Activated naive CD4-positive, alpha-beta T cell treated with anti-CD3 and anti-CD28 coated beads, Interleukin-2, amount 10 ng/mL, durations not matched to agents 7 days and 5 days (primary cell): ENCODE data around the gene GRIK1.

ENCODE experiments used
- CTCF ChIA-PET: fragments of 350-600 bp; sonication (Branson Sonifier 250); formaldehyde crosslinking; loops from one replicate; lab custom pipeline; 2021; ENCODE audit warnings: antibody characterized with exemption; lab: Charles Lee
- DNase-seq: peaks from one replicate; pipeline ENCODE4 v3.0.0-alpha.2; 2020
- H3K27ac Mint-ChIP-seq: one replicate; pipeline ENCODE4 v1.8.0; 2021; ENCODE audit warnings: mild to moderate bottlenecking, moderate library complexity, mixed read lengths
- H3K27me3 Mint-ChIP-seq: one replicate; pipeline ENCODE4 v1.8.0; 2021; ENCODE audit warnings: mild to moderate bottlenecking, mixed read lengths
- H3K36me3 Mint-ChIP-seq: one replicate; pipeline ENCODE4 v1.8.0; 2021; ENCODE audit warnings: mixed read lengths
- H3K4me1 Mint-ChIP-seq: one replicate; pipeline ENCODE4 v1.8.0; 2021; ENCODE audit warnings: mixed read lengths
- H3K4me3 Mint-ChIP-seq: one replicate; pipeline ENCODE4 v1.8.0; 2021; ENCODE audit warnings: mild to moderate bottlenecking, moderate library complexity, mixed read lengths
- H3K9me3 Mint-ChIP-seq: one replicate; pipeline ENCODE4 v1.8.0; 2021; ENCODE audit warnings: mixed read lengths

Gene GRIK1

DNA sequence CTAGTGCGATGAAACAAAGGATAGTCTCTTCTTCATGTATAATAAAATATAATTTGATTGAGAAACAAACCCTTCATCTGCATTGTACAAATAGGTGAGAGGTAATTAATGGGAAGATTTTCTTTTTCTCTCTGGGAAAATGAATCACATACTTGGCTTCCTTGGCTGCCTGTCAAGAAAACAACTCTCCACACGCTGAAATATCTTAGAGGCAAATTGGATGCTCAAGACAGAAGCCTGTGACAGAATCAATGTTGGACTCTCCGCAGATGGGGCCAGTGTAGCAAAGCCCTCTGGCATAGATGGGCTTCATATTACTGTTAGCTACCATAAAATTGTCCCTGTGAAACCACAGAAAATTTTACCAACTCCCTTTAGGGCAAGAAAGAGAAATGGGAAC is 186.6 kb downstream of the GRIK1 start:
- Mint-ChIP-seq H3K4me3 (no peak overlapping the region), H3K27ac (no peak overlapping the region)
- CTCF ChIA-PET: no interaction called here

GRCh38 chr21:29751473-29752185 is 188.2 kb downstream of the GRIK1 start:
- no peaks in the 10 kb centered on the region for H3K36me3 Mint-ChIP-seq

More for the DNA sequence above, 186.6 kb downstream of the GRIK1 start:
- H3K27me3 Mint-ChIP-seq: no peaks in the 10 kb centered on the region
- H3K36me3 Mint-ChIP-seq: no peaks in the 10 kb centered on the region
- DNase-seq: no peak
- H3K9me3 Mint-ChIP-seq: no peaks in the 10 kb centered on the region
- H3K4me1 Mint-ChIP-seq: no peaks in the 10 kb centered on the region

DNA sequence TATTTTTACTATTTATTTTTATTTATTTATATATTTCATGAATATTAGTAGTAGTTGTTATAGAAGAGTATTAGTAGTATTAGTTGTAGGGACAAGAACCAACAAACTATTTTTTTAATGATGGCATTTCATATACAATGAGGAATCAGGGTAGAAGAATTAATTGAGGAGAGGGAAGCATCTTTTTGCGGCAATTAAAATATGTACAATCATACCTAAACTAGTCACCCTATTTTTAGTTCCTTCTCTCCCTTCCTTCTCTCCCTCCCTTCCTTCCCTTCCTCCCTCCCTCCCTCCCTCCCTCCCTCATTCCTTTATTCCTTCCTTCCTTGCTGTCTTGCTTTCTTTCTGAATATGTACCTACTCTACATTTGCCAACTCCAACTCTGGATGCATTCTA is 189.8 kb downstream of the GRIK1 start:
- no peak for DNase-seq
- Mint-ChIP-seq H3K4me3 (no peak overlapping the region), H3K9me3 (no peaks in the 10 kb centered on the region), H3K27ac (no peak overlapping the region), H3K4me1 (no peaks in the 10 kb centered on the region), H3K36me3 (no peaks in the 10 kb centered on the region), H3K27me3 (no peaks in the 10 kb centered on the region)
- CTCF ChIA-PET: no interaction called here

More at GRCh38 chr21:29751473-29752185, 188.2 kb downstream of the GRIK1 start:
- no peaks in the 10 kb centered on the region for H3K27me3 Mint-ChIP-seq
- H3K4me1 Mint-ChIP-seq: no peaks in the 10 kb centered on the region
- H3K27ac Mint-ChIP-seq: no peak overlapping the region
- H3K4me3 Mint-ChIP-seq: no peak overlapping the region
- CTCF ChIA-PET: no interaction called here
- no peak for DNase-seq
- no peaks in the 10 kb centered on the region for H3K9me3 Mint-ChIP-seq

DNA sequence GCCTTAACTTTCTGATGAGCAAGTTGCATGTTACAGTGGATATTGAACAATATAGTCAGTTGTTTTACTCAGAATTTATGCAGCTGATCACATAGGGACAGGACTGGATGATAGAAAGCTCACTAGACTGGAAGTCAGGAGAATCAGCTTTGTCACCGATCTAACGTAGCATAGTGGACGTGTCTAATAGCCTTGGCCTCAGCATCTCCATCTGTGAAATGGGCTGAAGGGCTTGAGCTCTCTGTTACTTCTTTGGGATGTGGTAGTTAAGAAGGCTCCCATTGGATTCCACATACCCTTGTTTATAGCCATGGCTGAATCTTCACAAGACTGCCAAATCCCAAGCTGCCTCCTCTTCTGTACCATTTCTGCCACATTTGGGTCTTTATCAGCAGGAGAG is 190.6 kb downstream of the GRIK1 start:
- no peak overlapping the region for H3K27ac Mint-ChIP-seq
- CTCF ChIA-PET: no interaction called here

GRCh38 chr21:29748391-29749167 is 191.2 kb downstream of the GRIK1 start:
- CTCF ChIA-PET: no interaction called here
- H3K27me3 Mint-ChIP-seq: no peaks in the 10 kb centered on the region
- no peak overlapping the region for H3K27ac Mint-ChIP-seq
- no peaks in the 10 kb centered on the region for H3K36me3 Mint-ChIP-seq
- no peak for DNase-seq
- no peak overlapping the region for H3K4me3 Mint-ChIP-seq
- H3K4me1 Mint-ChIP-seq: no peaks in the 10 kb centered on the region
- no peaks in the 10 kb centered on the region for H3K9me3 Mint-ChIP-seq

More for the DNA sequence above, 190.6 kb downstream of the GRIK1 start:
- Mint-ChIP-seq H3K36me3 (no peaks in the 10 kb centered on the region), H3K27me3 (no peaks in the 10 kb centered on the region), H3K4me3 (no peak overlapping the region), H3K9me3 (no peaks in the 10 kb centered on the region), H3K4me1 (no peaks in the 10 kb centered on the region)
- DNase-seq: no peak

- Mint-ChIP-seq H3K27ac (no peak overlapping the region), H3K9me3 (no peaks in the 10 kb centered on the region), H3K4me1 (no peaks in the 10 kb centered on the region), H3K27me3 (peaks cover 5% of the 10 kb centered on the region), H3K36me3 (no peaks in the 10 kb centered on the region), H3K4me3 (no peak overlapping the region)
- DNase-seq: no peak
- CTCF ChIA-PET: no interaction called here
Observed at GRCh38 chr21:29741761-29742160, 198.0 kb downstream of the GRIK1 start.

DNA sequence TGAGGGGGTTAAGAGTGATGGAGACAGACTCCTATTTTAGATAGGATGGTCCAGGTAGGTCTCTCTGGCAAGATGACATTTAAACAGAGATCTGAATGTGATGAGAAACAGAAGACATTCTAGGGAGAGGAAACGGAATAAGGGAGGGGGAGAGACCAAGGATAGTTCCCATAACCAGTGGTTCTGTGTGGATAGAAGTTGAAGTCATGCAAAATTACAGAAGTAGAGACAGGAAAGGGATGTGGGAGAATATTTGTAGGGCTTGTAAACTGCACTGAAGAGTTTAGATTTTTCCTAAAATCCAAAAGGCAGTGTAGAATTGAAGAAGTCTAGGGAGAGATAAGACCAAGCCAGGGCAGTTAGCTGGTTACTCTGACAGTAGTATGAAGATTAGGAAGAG is 200.6 kb downstream of the GRIK1 start:
- CTCF ChIA-PET: no interaction called here
- H3K27ac Mint-ChIP-seq: no peak overlapping the region
- no peaks in the 10 kb centered on the region for H3K36me3 Mint-ChIP-seq
- no peak for DNase-seq
- peaks cover 6% of the 10 kb centered on the region for H3K27me3 Mint-ChIP-seq
- H3K4me1 Mint-ChIP-seq: no peaks in the 10 kb centered on the region
- no peaks in the 10 kb centered on the region for H3K9me3 Mint-ChIP-seq
- H3K4me3 Mint-ChIP-seq: no peak overlapping the region

GRCh38 chr21:29738730-29739129 is 201.1 kb downstream of the GRIK1 start:
- DNase-seq: no peak
- Mint-ChIP-seq H3K9me3 (no peaks in the 10 kb centered on the region), H3K36me3 (no peaks in the 10 kb centered on the region), H3K4me3 (no peak overlapping the region), H3K4me1 (no peaks in the 10 kb centered on the region), H3K27ac (no peak overlapping the region), H3K27me3 (peaks cover 9% of the 10 kb centered on the region)
- CTCF ChIA-PET: no interaction called here

- H3K27me3 Mint-ChIP-seq: peaks cover 9% of the 10 kb centered on the region
- H3K9me3 Mint-ChIP-seq: no peaks in the 10 kb centered on the region
- CTCF ChIA-PET: no interaction called here
- no peak overlapping the region for H3K27ac Mint-ChIP-seq
- no peaks in the 10 kb centered on the region for H3K4me1 Mint-ChIP-seq
- no peak overlapping the region for H3K4me3 Mint-ChIP-seq
- no peak for DNase-seq
- H3K36me3 Mint-ChIP-seq: no peaks in the 10 kb centered on the region
Observed at GRCh38 chr21:29737186-29737585, 202.6 kb downstream of the GRIK1 start.

GRCh38 chr21:29730281-29730680 is 209.5 kb downstream of the GRIK1 start:
- CTCF ChIA-PET: no interaction called here
- DNase-seq: no peak
- Mint-ChIP-seq H3K27ac (no peak overlapping the region), H3K27me3 (peaks cover 4% of the 10 kb centered on the region), H3K36me3 (no peaks in the 10 kb centered on the region), H3K4me1 (no peaks in the 10 kb centered on the region), H3K4me3 (no peak overlapping the region), H3K9me3 (no peaks in the 10 kb centered on the region)

DNA sequence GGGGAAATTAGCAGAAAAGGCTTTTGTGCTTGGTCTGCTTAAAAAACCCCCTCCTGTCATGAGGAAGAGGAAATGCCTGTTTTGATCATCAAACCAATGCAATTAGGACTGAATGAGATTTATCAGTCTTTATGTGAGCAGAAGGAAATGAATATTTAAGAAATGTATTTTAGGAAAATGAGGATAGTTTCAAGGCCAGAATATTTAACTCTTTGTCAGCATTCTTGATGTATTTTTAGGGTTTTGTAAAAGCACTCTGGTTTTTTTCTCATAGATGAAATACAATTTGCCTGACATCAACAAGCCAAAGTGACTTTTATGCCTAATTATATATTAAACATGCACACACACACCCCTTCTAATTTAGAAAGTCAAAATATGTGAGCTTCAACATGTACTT is 213.8 kb downstream of the GRIK1 start:
- Mint-ChIP-seq H3K36me3 (no peaks in the 10 kb centered on the region), H3K27me3 (no peaks in the 10 kb centered on the region), H3K4me1 (no peaks in the 10 kb centered on the region), H3K27ac (no peak overlapping the region), H3K9me3 (no peaks in the 10 kb centered on the region), H3K4me3 (no peak overlapping the region)
- DNase-seq: no peak
- CTCF ChIA-PET: no interaction called here

GRCh38 chr21:29725025-29725736 is 214.6 kb downstream of the GRIK1 start:
- Mint-ChIP-seq H3K27ac (no peak overlapping the region), H3K9me3 (no peaks in the 10 kb centered on the region), H3K4me3 (no peak overlapping the region), H3K4me1 (no peaks in the 10 kb centered on the region), H3K36me3 (no peaks in the 10 kb centered on the region), H3K27me3 (no peaks in the 10 kb centered on the region)
- no peak for DNase-seq
- CTCF ChIA-PET: no interaction called here

DNA sequence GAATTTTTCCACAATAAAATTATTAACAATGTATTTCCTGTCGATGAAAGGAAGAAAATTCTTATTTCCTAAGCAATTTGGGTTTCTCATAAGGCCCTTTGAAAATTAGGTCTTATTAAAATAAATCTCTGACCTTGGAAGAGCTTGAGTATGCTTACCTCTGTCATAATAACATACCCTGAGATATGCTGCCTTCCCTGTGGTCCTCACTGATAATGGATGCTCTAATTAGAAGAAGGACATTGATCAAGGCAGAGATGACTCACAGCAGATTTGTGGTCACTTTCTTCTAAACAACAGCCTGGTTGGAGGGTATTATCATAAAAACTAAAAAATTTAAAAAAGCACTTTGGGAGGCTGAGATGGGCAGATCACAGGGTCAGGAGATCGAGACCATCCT is 217.8 kb downstream of the GRIK1 start:
- Mint-ChIP-seq H3K4me1 (no peaks in the 10 kb centered on the region), H3K27me3 (no peaks in the 10 kb centered on the region), H3K4me3 (no peak overlapping the region), H3K36me3 (no peaks in the 10 kb centered on the region), H3K9me3 (no peaks in the 10 kb centered on the region), H3K27ac (no peak overlapping the region)
- no peak for DNase-seq
- CTCF ChIA-PET: no interaction called here

- H3K27ac Mint-ChIP-seq: no peak overlapping the region
- H3K27me3 Mint-ChIP-seq: peaks cover 3% of the 10 kb centered on the region
- no peak for DNase-seq
- no peak overlapping the region for H3K4me3 Mint-ChIP-seq
- H3K4me1 Mint-ChIP-seq: no peaks in the 10 kb centered on the region
- H3K9me3 Mint-ChIP-seq: no peaks in the 10 kb centered on the region
- no peaks in the 10 kb centered on the region for H3K36me3 Mint-ChIP-seq
- CTCF ChIA-PET: no interaction called here
Observed at GRCh38 chr21:29721221-29721620, 218.6 kb downstream of the GRIK1 start.
